ENCODE measurements around the gene RALY.

DNA sequence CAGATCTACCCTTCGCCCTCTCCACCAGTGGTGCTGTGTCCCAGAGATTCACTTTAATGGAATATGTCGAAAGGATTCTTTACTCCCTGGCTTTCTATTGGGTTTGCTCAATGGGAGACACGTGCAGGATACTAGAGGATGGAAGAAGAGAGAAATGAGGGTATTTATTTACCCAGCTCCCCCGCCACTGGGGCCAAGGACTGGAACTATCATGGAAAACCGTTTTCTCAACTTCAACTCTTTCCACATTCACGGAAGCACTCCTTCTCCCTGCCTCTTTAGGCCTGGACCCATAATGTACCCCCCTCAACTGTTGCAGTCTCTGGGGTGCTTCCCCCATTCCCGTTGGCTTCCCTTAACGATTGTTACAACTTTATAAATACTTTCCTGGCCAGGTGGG, 26.6 kb upstream of the RALY start:
- no peak for TF ChIP-seq CTCF (IDR thresholded peaks at IDR 0.05)
- TF ChIP-seq POLR2AphosphoS5 (IDR thresholded peaks at IDR 0.05): no peak

Measured in suprapubic skin (tissue), 3 donors.